Upper lobe of left lung (tissue), 4 donors: ENCODE measurements around the gene NEURL2.

Experiments
- POLR2A ChIP-seq, 4 donors: fragments of 450-650 bp; IDR thresholded peaks; one replicate each; pipeline ENCODE4 v1.5.1; 2016 to 2017; ENCODE audit warnings: antibody characterized with exemption in 4 of 4, mild to moderate bottlenecking in 2 of 4
- POLR2AphosphoS5 ChIP-seq, 2 donors: sonication (generic); formaldehyde crosslinking; IDR thresholded peaks; one replicate each; pipeline ENCODE4 v1.5.1; 2017; ENCODE audit warnings: antibody characterized with exemption in 2 of 2
- TF ChIP-seq, protein P1 (sequence below), 6 experiments: fragments of 450-650 bp in 4 of 6; fragments of 200-600 bp in 2 of 6; sonication (generic) in 2 of 6; IDR thresholded peaks; one replicate each; pipeline ENCODE4 v1.5.1; 2016 to 2019; ENCODE audit warnings: antibody characterized with exemption in 6 of 6

DNA sequence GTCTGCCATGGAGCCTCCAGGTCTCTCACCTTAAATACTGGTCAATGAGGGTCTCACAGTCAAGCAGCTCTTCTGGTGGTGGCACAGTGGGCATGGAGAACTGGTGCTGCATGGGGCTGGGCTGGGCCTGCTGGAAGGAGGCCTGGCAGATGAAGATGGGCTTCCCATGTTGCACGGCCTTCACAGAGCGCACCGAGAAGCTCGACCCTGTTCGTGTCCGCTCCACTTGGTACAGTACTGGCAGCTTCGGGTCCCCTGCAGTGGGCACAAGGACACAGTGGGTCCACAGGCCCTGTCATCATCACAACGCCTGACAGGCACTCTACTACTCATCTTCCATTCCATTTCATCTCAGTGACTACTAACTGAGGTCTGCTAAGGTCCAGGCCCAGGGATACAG, 42.6 kb downstream of the NEURL2 start:
- TF ChIP-seq, protein P1, sequence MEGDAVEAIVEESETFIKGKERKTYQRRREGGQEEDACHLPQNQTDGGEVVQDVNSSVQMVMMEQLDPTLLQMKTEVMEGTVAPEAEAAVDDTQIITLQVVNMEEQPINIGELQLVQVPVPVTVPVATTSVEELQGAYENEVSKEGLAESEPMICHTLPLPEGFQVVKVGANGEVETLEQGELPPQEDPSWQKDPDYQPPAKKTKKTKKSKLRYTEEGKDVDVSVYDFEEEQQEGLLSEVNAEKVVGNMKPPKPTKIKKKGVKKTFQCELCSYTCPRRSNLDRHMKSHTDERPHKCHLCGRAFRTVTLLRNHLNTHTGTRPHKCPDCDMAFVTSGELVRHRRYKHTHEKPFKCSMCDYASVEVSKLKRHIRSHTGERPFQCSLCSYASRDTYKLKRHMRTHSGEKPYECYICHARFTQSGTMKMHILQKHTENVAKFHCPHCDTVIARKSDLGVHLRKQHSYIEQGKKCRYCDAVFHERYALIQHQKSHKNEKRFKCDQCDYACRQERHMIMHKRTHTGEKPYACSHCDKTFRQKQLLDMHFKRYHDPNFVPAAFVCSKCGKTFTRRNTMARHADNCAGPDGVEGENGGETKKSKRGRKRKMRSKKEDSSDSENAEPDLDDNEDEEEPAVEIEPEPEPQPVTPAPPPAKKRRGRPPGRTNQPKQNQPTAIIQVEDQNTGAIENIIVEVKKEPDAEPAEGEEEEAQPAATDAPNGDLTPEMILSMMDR (IDR thresholded peaks at IDR 0.05) = no peak
- TF ChIP-seq POLR2A (IDR thresholded peaks at IDR 0.05) (no peak), POLR2AphosphoS5 (IDR thresholded peaks at IDR 0.05) (no peak)
